PFSK-1 (cell line): ENCODE data around the gene SPINDOC.

ENCODE experiments used
- FOXP2 ChIP-seq: optimal IDR thresholded peaks from 2 replicates; pipeline ENCODE3; 2011; ENCODE audit warnings: borderline replicate concordance, control low read depth, inconsistent platforms; ENCODE audit not compliant: insufficient read depth; ENCODE audit errors: extremely low read length, extremely low read depth
- POLR2AphosphoS5 ChIP-seq: IDR thresholded peaks from 2 replicates; pipeline ENCODE4 v1.6.1; 2012; ENCODE audit warnings: low read depth, mild to moderate bottlenecking, control low read depth, low read length, moderate library complexity
- REST ChIP-seq, 2 experiments: IDR thresholded peaks; 2 replicates each; pipeline versions ENCODE4 v1.6.1 to v1.8.0; 2011 to 2012; ENCODE audit warnings: low read depth in 2 of 2, low read length in 2 of 2, control low read depth in 1 of 2, inconsistent platforms in 1 of 2, mild to moderate bottlenecking in 1 of 2, moderate library complexity in 1 of 2; ENCODE audit not compliant: insufficient read depth in 1 of 2
- SIN3A ChIP-seq: IDR thresholded peaks from 2 replicates; pipeline ENCODE4 v1.6.1; 2012; ENCODE audit warnings: mild to moderate bottlenecking, low read length, moderate library complexity, borderline replicate concordance; ENCODE audit not compliant: insufficient read depth
- TAF1 ChIP-seq: IDR thresholded peaks from 2 replicates; pipeline ENCODE4 v1.6.1; 2012; ENCODE audit warnings: low read length, control low read depth, borderline replicate concordance; ENCODE audit not compliant: insufficient read depth

The SPINDOC gene

GRCh38 chr11:63870351-63871140, 57.3 kb downstream of the SPINDOC start:
- TF ChIP-seq REST (IDR thresholded peaks at IDR 0.05; ENCODE audit: insufficient read depth in 1 of 2, low read depth in 2 of 2, low read length in 2 of 2) (no peak), POLR2AphosphoS5 (no peak), TAF1 (no peak), FOXP2 (no peak), SIN3A (no peak)

- TF ChIP-seq FOXP2 (peak; percentile 32), POLR2AphosphoS5 (no peak), REST (IDR thresholded peaks at IDR 0.05; ENCODE audit: insufficient read depth in 1 of 2, low read depth in 2 of 2, low read length in 2 of 2) (no peak), TAF1 (no peak), SIN3A (peak; percentile 43; the same call in 1 of the 2 replicates)
Observed at GRCh38 chr11:63871962-63872799, 58.9 kb downstream of the SPINDOC start.

- TF ChIP-seq TAF1 (no peak), REST (IDR thresholded peaks at IDR 0.05; ENCODE audit: insufficient read depth in 1 of 2, low read depth in 2 of 2, low read length in 2 of 2) (no peak), POLR2AphosphoS5 (no peak), FOXP2 (no peak), SIN3A (no peak)
Observed at GRCh38 chr11:63872800-63873197, 59.5 kb downstream of the SPINDOC start.

GRCh38 chr11:63873311-63873710, 60.1 kb downstream of the SPINDOC start:
- TF ChIP-seq TAF1 (no peak), FOXP2 (no peak), REST (IDR thresholded peaks at IDR 0.05; ENCODE audit: insufficient read depth in 1 of 2, low read depth in 2 of 2, low read length in 2 of 2) (no peak), SIN3A (no peak), POLR2AphosphoS5 (no peak)
